ENCODE results near the gene P2RX1. TPM values are rescaled to one million over a fixed set of nuclear protein-coding genes. Genes with fewer than 3 reads are reported as not detected.

Gene P2RX1
- total and polyA plus RNA-seq, 4 donors: 0.44 to 5.2 (median 0.64) TPM

DNA sequence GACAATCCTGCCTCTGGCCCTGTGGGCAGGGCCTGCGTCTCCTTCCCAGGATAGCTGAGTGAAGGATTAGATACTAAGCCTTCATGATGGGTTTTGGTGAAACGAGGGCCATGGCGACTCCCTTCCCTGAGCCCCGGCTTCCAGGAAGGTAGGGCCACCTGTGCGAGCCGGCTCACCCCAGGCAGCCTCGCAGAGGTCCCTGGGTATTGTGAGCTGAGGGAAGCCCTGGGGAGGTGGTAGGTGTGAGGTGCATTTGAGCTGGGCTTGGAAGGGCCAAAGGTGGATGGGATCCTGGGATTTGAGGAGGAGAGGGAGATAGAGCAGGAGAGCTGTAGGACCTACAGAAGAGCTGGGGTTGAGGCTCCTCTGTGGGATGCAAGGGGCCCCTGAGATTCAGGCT is 6.5 kb upstream of the P2RX1 start (continued):
- TF ChIP-seq, protein P1, sequence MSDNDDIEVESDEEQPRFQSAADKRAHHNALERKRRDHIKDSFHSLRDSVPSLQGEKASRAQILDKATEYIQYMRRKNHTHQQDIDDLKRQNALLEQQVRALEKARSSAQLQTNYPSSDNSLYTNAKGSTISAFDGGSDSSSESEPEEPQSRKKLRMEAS (IDR thresholded peaks at IDR 0.05): no peak
- TF ChIP-seq SP1 (IDR thresholded peaks at IDR 0.05) (no peak), NR2F2 (IDR thresholded peaks at IDR 0.05) (no peak)
- TF ChIP-seq, protein P2, sequence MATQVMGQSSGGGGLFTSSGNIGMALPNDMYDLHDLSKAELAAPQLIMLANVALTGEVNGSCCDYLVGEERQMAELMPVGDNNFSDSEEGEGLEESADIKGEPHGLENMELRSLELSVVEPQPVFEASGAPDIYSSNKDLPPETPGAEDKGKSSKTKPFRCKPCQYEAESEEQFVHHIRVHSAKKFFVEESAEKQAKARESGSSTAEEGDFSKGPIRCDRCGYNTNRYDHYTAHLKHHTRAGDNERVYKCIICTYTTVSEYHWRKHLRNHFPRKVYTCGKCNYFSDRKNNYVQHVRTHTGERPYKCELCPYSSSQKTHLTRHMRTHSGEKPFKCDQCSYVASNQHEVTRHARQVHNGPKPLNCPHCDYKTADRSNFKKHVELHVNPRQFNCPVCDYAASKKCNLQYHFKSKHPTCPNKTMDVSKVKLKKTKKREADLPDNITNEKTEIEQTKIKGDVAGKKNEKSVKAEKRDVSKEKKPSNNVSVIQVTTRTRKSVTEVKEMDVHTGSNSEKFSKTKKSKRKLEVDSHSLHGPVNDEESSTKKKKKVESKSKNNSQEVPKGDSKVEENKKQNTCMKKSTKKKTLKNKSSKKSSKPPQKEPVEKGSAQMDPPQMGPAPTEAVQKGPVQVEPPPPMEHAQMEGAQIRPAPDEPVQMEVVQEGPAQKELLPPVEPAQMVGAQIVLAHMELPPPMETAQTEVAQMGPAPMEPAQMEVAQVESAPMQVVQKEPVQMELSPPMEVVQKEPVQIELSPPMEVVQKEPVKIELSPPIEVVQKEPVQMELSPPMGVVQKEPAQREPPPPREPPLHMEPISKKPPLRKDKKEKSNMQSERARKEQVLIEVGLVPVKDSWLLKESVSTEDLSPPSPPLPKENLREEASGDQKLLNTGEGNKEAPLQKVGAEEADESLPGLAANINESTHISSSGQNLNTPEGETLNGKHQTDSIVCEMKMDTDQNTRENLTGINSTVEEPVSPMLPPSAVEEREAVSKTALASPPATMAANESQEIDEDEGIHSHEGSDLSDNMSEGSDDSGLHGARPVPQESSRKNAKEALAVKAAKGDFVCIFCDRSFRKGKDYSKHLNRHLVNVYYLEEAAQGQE (IDR thresholded peaks at IDR 0.05): no peak

DNA sequence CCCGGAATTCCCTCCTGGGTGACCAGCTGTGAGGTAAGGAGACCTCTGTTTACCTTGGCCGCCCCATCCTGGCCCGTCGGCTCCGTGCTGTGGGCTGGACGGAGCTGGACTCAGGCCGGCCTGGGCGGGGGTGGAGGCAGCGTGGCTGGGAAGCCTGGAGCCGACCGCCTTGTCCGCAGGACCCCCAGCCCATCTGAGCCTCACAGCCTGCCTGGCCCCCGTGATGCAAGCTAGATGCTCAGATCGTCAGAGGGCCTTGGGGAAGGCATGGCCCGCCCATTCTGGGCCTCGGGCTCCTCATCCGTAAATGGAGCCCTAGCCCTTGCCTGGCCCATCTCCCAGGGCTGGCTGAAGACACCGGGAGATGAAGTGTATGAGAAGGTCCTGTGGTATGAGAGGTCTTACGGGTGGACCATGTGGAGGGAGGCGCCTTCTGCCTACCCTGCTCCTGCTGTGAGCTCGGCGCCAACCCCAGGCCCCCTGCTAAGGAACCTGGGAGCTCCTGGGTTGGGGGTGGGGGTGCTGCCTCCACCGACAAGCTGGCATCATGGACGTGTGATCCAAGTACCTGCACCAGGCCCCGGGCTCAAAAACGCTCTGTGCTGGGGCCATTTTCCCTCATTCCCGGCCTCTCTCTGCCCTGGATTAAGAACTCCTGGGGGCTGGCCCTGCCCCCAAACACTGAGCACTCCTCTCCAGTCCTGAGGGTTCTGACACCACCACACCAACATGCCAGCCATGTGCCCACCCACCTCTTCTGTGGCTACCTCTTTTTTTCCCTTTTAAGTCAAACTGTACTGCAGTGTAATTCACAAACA is 5.4 kb upstream of the P2RX1 start:
- no peak for TF ChIP-seq NR2F2 (IDR thresholded peaks at IDR 0.05)
- TF ChIP-seq FOXA2 (IDR thresholded peaks at IDR 0.05): no peak
- TF ChIP-seq YY1 (IDR thresholded peaks at IDR 0.05): no peak
- TF ChIP-seq JUND (IDR thresholded peaks at IDR 0.05): no peak
- TF ChIP-seq, protein P3, sequence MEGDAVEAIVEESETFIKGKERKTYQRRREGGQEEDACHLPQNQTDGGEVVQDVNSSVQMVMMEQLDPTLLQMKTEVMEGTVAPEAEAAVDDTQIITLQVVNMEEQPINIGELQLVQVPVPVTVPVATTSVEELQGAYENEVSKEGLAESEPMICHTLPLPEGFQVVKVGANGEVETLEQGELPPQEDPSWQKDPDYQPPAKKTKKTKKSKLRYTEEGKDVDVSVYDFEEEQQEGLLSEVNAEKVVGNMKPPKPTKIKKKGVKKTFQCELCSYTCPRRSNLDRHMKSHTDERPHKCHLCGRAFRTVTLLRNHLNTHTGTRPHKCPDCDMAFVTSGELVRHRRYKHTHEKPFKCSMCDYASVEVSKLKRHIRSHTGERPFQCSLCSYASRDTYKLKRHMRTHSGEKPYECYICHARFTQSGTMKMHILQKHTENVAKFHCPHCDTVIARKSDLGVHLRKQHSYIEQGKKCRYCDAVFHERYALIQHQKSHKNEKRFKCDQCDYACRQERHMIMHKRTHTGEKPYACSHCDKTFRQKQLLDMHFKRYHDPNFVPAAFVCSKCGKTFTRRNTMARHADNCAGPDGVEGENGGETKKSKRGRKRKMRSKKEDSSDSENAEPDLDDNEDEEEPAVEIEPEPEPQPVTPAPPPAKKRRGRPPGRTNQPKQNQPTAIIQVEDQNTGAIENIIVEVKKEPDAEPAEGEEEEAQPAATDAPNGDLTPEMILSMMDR (IDR thresholded peaks at IDR 0.05; ENCODE audit: low read depth, low read length, missing input control): no peak
- TF ChIP-seq, protein P2 (IDR thresholded peaks at IDR 0.05): no peak
- no peak for TF ChIP-seq EGR1 (IDR thresholded peaks at IDR 0.05; ENCODE audit: low read depth in 2 of 2)
- TF ChIP-seq RXRA (IDR thresholded peaks at IDR 0.05): no peak
- no peak for TF ChIP-seq RAD21 (IDR thresholded peaks at IDR 0.05)
- TF ChIP-seq HNF4A (conservative IDR thresholded peaks at IDR 0.05): no peak
- TF ChIP-seq, protein P1 (IDR thresholded peaks at IDR 0.05): no peak
- no peaks in the 10 kb centered on the region for H3K9me3 ChIP-seq (ENCODE audit: control insufficient read depth in 4 of 4, low read length in 3 of 4)
- WGBS: 79% methylated on average over 27 of the region's 27 CpGs
- no peak overlapping the region for H3K4me3 ChIP-seq (ENCODE audit: low read depth in 1 of 3, low read length in 3 of 3)
- peaks cover 0 to 2% (median 0%) of the 10 kb centered on the region in 4 donors for H3K4me1 ChIP-seq (ENCODE audit: control insufficient read depth in 4 of 4, insufficient read depth in 4 of 4, low read length in 3 of 4)
- H3K27me3 ChIP-seq (ENCODE audit: control insufficient read depth in 4 of 4, insufficient read depth in 4 of 4, low read length in 3 of 4): no peaks in the 10 kb centered on the region
- H3K36me3 ChIP-seq (ENCODE audit: control insufficient read depth in 4 of 4, insufficient read depth in 3 of 4, low read depth in 1 of 4, low read length in 3 of 4): no peaks in the 10 kb centered on the region
- H3K27ac ChIP-seq (ENCODE audit: low read depth in 1 of 2, low read length in 2 of 2): no peak overlapping the region
- no peak overlapping the region for H3K9ac ChIP-seq (ENCODE audit: low read depth in 1 of 2, low read length in 2 of 2)
- DNase-seq (ENCODE audit: low spot score): no peak
